Measurements from ENCODE around the gene NEK8.
"Not testable (repeated sequence)": the region's sequence is repeated elsewhere in the genome, so short reads cannot be mapped to it uniquely, and the experiment has no call there.

NEK8 gene

GRCh38 chr17:28716740-28717577 is 11.6 kb upstream of the NEK8 start:
- TF ChIP-seq CTCF (IDR thresholded peaks at IDR 0.05; ENCODE audit: low read depth, low read length, missing control alignments) = no peak
- H3K4me3 ChIP-seq (ENCODE audit: low read depth, low read length) = no peak overlapping the region; the same call in 1 of the 2 replicates
- DNase-seq (ENCODE audit: low read depth) = no peak

GRCh38 chr17:28717578-28718332 is 10.8 kb upstream of the NEK8 start, which contains the start of gene RAB34:
Gene RAB34, minus strand, starts transcription at chr17:28717868. Its CDS starts 602 bp downstream, at chr17:28717266.
- no peak for DNase-seq (ENCODE audit: low read depth)
- no peak for TF ChIP-seq CTCF (IDR thresholded peaks at IDR 0.05; ENCODE audit: low read depth, low read length, missing control alignments)
- H3K4me3 ChIP-seq (ENCODE audit: low read depth, low read length) = peak within 1 kb of the TSS; percentile 9

GRCh38 chr17:28718333-28719020 is 10.1 kb upstream of the NEK8 start:
- TF ChIP-seq CTCF (IDR thresholded peaks at IDR 0.05; ENCODE audit: low read depth, low read length, missing control alignments) = no peak
- DNase-seq (ENCODE audit: low read depth) = no peak
- no peak overlapping the region; the same call in 1 of the 2 replicates for H3K4me3 ChIP-seq (ENCODE audit: low read depth, low read length)

GRCh38 chr17:28719021-28719433 is 9.6 kb upstream of the NEK8 start:
- H3K4me3 ChIP-seq (ENCODE audit: low read depth, low read length) = peak overlapping the region; percentile 100
- DNase-seq (ENCODE audit: low read depth) = no peak
- no peak for TF ChIP-seq CTCF (IDR thresholded peaks at IDR 0.05; ENCODE audit: low read depth, low read length, missing control alignments)

- no peak for DNase-seq (ENCODE audit: low read depth)
- peak overlapping the region; percentile 100 for H3K4me3 ChIP-seq (ENCODE audit: low read depth, low read length)
- TF ChIP-seq CTCF (IDR thresholded peaks at IDR 0.05; ENCODE audit: low read depth, low read length, missing control alignments) = peak; percentile 10
Observed at GRCh38 chr17:28720247-28720996, 8.2 kb upstream of the NEK8 start.

GRCh38 chr17:28720997-28721329 is 7.6 kb upstream of the NEK8 start:
- H3K4me3 ChIP-seq (ENCODE audit: low read depth, low read length) = peak overlapping the region; percentile 100
- DNase-seq (ENCODE audit: low read depth) = not testable (repeated sequence)
